Sigmoid colon (tissue), 7 donors: ENCODE data around the gene ZNF780A. TPM values are rescaled to one million over a fixed set of nuclear protein-coding genes. Genes with fewer than 3 reads are reported as not detected.

ENCODE experiments used
- DNase-seq: peaks from one replicate; pipeline ENCODE4 v3.0.0-alpha.2; 2019
- H3K27ac ChIP-seq, 4 donors: fragments of 200-600 bp; sonication (generic); one replicate each; pipeline ENCODE4 v1.5.1; 2016 to 2019; ENCODE audit warnings: mild to moderate bottlenecking in 1 of 4
- H3K27me3 ChIP-seq, 3 donors: fragments of 200-600 bp; sonication (generic); one replicate each; pipeline ENCODE4 v1.5.1; 2019; ENCODE audit warnings: mild to moderate bottlenecking in 1 of 3
- H3K36me3 ChIP-seq, 4 donors: fragments of 200-600 bp; sonication (generic); one replicate each; pipeline ENCODE4 v1.5.1; 2016 to 2019
- H3K4me1 ChIP-seq, 4 donors: fragments of 200-600 bp; sonication (generic); one replicate each; pipeline ENCODE4 v1.5.1; 2017 to 2019
- H3K4me3 ChIP-seq, 4 donors: fragments of 200-600 bp; sonication (generic); one replicate each; pipeline ENCODE4 v1.5.1; 2017 to 2019; ENCODE audit warnings: mild to moderate bottlenecking in 2 of 4, moderate library complexity in 1 of 4
- H3K9me3 ChIP-seq, 4 donors: fragments of 200-600 bp in 3 of 4; sonication (generic) in 3 of 4; one replicate each; pipeline versions ENCODE4 v1.5.1 to v1.6.1; 2013 to 2019
- CTCF ChIP-seq, 4 experiments: fragments of 450-650 bp in 3 of 4; fragments of 200-600 bp in 1 of 4; IDR thresholded peaks; one replicate each; pipeline ENCODE4 v1.5.1; 2016 to 2019; ENCODE audit warnings: antibody characterized with exemption in 4 of 4, mild to moderate bottlenecking in 3 of 4, moderate library complexity in 2 of 4
- EP300 ChIP-seq, 4 donors: sonication (generic); formaldehyde crosslinking; IDR thresholded peaks; one replicate each; pipeline ENCODE4 v1.6.1; 2017; ENCODE audit warnings: antibody characterized with exemption in 4 of 4
- POLR2A ChIP-seq, 2 donors: fragments of 450-650 bp; IDR thresholded peaks; one replicate each; pipeline ENCODE4 v1.6.1; 2016; ENCODE audit warnings: antibody characterized with exemption in 2 of 2, mild to moderate bottlenecking in 2 of 2, moderate library complexity in 2 of 2
- POLR2AphosphoS5 ChIP-seq, 4 donors: sonication (generic); formaldehyde crosslinking; IDR thresholded peaks; one replicate each; pipeline ENCODE4 v1.6.1; 2017; ENCODE audit warnings: antibody characterized with exemption in 4 of 4
- WGBS, 2 donors: extraction: QIAGEN DNeasy Blood & Tissue Kit; methylation state at CpG; one replicate each; pipeline ENCODE4 v1.1.7; 2013; 5-methylcytosine and 5-hydroxymethylcytosine counted together
- intact Hi-C: fragments of 100-400 bp; cut with DNase I; formaldehyde crosslinking; loops from one replicate; pipeline ENCODE4 v1.15.1; 2023
- polyA plus RNA-seq, 3 donors: library from polyadenylated mRNA; stranded (reverse); fragments of 200-250 nt; gene quantifications; one replicate each; pipeline ENCODE4 v1.2.3, GENCODE V29; 2013
- total RNA-seq, 4 donors: library from RNA; depleted of rRNA; stranded (reverse); fragments of >200 nt; gene quantifications; one replicate each; pipeline ENCODE4 v1.1.0, GENCODE V29; 2016
- donor health status: healthy with polysubstance abuse.
- donor health status: Bipolar disorder and iron deficiency.
- donor health status: healthy.

Gene ZNF780A
- total RNA-seq (10 to 100 TPM; 10.3 to 15.8 (median 13.1) TPM), polyA plus RNA-seq (10 to 100 TPM; 10.8 to 13.6 (median 13.6) TPM)

GRCh38 chr19:40090241-40091204, at the start of gene ZNF780A:
ZNF780A (minus strand) TSS chr19:40090943; CDS start chr19:40084753, 6,190 bp downstream.
- H3K9me3 ChIP-seq = no peaks in the 10 kb centered on the region
- peaks cover 0 to 7% (median 0%) of the 10 kb centered on the region in 3 donors for H3K27me3 ChIP-seq
- peaks cover 0 to 18% (median 13%) of the 10 kb centered on the region in 4 donors for H3K4me1 ChIP-seq
- WGBS, 2 donors = 0% methylated on average over 47 of the region's 47 CpGs
- H3K36me3 ChIP-seq = no peaks in the 10 kb centered on the region
- intact Hi-C loops = no loop called here
- peak within 1 kb of the TSS; percentile 64 to 86 (median 82) for H3K4me3 ChIP-seq
- TF ChIP-seq CTCF (IDR thresholded peaks at IDR 0.05) (no peak), EP300 (IDR thresholded peaks at IDR 0.05) (peak in 1 of 4 donors; percentile 21), POLR2A (IDR thresholded peaks at IDR 0.05) (peak in 1 of 2 donors; percentile 4), POLR2AphosphoS5 (IDR thresholded peaks at IDR 0.05) (peak in 3 of 4 donors; percentile 66 to 73 (median 71))
- peak; percentile 86 for DNase-seq
- H3K27ac ChIP-seq = peak within 1 kb of the TSS; percentile 86 to 93 (median 92)

DNA sequence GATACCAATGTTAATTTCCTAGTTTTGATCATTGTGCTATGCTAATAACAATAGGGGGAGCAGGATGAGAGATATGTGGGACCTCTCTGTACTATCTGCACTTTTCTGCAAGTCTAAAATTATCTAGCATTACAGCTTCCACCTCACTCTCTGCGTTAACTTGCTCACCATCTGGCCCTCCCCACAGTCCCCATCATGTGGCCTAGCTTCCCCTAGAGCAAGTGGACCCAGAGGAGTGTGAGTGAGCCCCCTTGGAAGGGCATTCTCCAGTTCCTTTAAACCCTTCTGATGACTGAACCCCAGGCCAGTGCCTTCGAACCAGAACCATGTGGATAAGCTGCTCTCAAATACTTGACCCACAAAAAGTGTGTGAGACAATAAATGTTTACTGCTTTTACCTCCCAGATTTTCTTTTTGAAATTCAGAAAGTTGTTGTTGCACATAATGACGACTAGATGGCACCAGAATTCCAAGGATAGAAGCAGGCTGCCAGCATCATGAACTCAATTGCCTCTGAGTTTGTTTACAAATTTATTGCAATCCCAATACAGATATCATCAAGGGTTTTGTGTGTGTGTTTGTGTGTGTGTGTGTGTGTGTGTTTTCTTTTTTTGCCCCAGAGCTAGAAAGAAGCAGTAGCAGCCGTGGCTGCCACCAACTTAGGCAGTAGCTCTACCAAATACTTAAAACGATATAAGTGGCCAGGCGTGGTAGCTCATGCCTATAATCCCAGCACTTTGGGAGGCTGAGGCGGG, 49.0 kb upstream of the ZNF780A start:
- H3K36me3 ChIP-seq = no peaks in the 10 kb centered on the region
- 11 to 30% methylated on average over 7 of the region's 7 CpGs for WGBS, 2 donors
- peaks cover 0 to 19% (median 0%) of the 10 kb centered on the region in 3 donors for H3K27me3 ChIP-seq
- H3K9me3 ChIP-seq = no peaks in the 10 kb centered on the region
- H3K4me3 ChIP-seq = no peak overlapping the region
- intact Hi-C loops = loop anchor here (1.0 kb wide), 1 partner anchor 82 kb away; no protein-coding TSS in a partner anchor
- no peak for DNase-seq
- H3K4me1 ChIP-seq = no peaks in the 10 kb centered on the region
- no peak overlapping the region for H3K27ac ChIP-seq
- TF ChIP-seq POLR2AphosphoS5 (IDR thresholded peaks at IDR 0.05) (no peak), CTCF (IDR thresholded peaks at IDR 0.05) (peak; percentile 8 to 66 (median 54))

DNA sequence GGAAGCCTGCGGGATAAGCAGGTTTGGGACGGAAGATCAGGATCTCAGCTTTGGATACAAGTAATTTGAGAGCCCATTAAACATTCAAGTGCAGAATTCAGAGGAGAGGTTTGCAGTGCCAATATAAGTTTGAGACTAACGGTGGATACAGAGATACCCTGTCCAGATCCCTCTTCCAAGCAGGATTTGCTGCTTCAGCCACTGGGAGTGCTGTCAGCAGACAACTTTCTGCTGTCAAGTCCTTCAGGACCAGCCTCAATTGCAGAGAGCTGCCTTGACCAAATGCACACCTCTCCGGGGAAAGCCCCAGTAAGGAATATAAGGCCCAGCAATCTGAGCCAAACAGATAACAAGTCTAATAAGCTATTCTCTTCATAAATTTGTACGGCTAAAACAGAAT, 46.1 kb upstream of the ZNF780A start:
- H3K4me3 ChIP-seq = no peak overlapping the region
- TF ChIP-seq CTCF (IDR thresholded peaks at IDR 0.05) (no peak), EP300 (IDR thresholded peaks at IDR 0.05) (no peak)
- peaks cover 0 to 19% (median 0%) of the 10 kb centered on the region in 3 donors for H3K27me3 ChIP-seq
- 80 to 84% methylated on average over 5 of the region's 5 CpGs for WGBS, 2 donors
- DNase-seq = no peak
- intact Hi-C loops = no loop called here
- no peaks in the 10 kb centered on the region for H3K36me3 ChIP-seq
- H3K4me1 ChIP-seq = no peaks in the 10 kb centered on the region
- no peaks in the 10 kb centered on the region for H3K9me3 ChIP-seq
- no peak overlapping the region for H3K27ac ChIP-seq

GRCh38 chr19:40134866-40135265, 44.1 kb upstream of the ZNF780A start:
- DNase-seq = no peak
- TF ChIP-seq POLR2A (IDR thresholded peaks at IDR 0.05) (no peak), CTCF (IDR thresholded peaks at IDR 0.05) (no peak), POLR2AphosphoS5 (IDR thresholded peaks at IDR 0.05) (no peak), EP300 (IDR thresholded peaks at IDR 0.05) (no peak)
- Histone ChIP-seq H3K27ac (no peak overlapping the region), H3K27me3 (peaks cover 0 to 12% (median 0%) of the 10 kb centered on the region in 3 donors), H3K9me3 (no peaks in the 10 kb centered on the region), H3K4me3 (no peak overlapping the region), H3K36me3 (no peaks in the 10 kb centered on the region), H3K4me1 (no peaks in the 10 kb centered on the region)
- intact Hi-C loops = no loop called here
